IPS DF 4.7 (cell line): ENCODE data around the gene ANKRD7.
"Not testable (repeated sequence)": the region's sequence is repeated elsewhere in the genome, so short reads cannot be mapped to it uniquely, and the experiment has no call there.

Experiments
- DNase-seq: peaks from one replicate; pipeline ENCODE4 v3.0.0-alpha.2; 2013; ENCODE audit warnings: low spot score; ENCODE audit errors: extremely low read depth

The ANKRD7 gene

DNA sequence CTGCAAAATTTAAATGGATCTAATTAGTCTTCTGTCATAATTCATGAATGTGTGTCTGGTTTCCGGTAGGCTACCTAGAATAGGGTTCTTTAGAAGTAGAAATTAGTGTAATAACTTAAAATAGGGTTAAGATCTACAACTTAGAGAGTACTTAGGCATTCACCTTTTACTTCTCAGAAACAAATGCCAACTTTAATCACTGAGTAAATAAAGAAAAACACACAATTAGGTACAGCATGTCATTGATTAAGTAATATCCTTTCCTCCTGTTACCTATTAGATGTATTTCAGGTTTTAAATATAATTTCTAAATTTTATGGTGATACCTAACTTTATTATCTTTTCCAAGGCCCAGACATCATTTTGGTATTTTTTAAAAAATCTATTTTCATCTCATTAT, 9.3 kb downstream of the ANKRD7 start:
- DNase-seq: no peak

GRCh38 chr7:118239014-118239413, 14.5 kb downstream of the ANKRD7 start:
- no peak for DNase-seq

- DNase-seq: not testable (repeated sequence)
These were observed 15.8 kb downstream of the ANKRD7 start for GRCh38 chr7:118240320-118240719.

GRCh38 chr7:118243695-118244094, 19.2 kb downstream of the ANKRD7 start:
- DNase-seq: no peak

GRCh38 chr7:118245267-118246040, 20.9 kb downstream of the ANKRD7 start:
- no peak for DNase-seq

DNA sequence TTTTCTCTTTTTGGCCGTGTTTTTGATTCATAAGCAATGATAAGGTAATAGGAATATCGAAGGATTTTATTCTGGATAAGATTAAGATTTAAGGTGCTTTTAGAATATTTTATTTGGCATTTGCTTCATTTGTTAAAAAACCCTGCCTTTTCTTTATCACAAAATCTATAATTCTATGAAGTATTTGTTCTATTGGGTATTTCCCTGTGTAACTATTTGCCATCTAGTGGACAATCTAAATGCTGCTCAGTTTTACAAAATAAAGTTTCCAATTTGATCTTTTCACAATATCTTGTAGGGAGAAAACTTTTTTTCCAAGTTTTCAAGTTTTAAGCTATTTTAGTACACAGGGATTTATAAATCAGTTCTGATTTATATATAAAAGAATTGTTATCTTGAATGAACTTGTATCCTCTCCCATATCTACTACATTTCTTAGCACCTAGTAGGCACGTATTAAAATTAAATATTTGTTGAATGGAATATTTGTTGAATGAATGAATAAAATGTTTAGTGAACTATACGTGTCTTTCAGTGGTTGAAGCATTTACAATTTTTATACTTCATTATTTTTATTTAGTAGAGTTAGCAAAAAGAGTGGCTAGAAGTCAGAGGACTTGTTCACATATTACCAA, 26.5 kb downstream of the ANKRD7 start:
- no peak for DNase-seq

- no peak for DNase-seq
These were observed 27.6 kb downstream of the ANKRD7 start for GRCh38 chr7:118252087-118252486.

- DNase-seq: no peak
These were observed 34.6 kb downstream of the ANKRD7 start for GRCh38 chr7:118259115-118259514.

- DNase-seq: no peak
These were observed 40.3 kb downstream of the ANKRD7 start for GRCh38 chr7:118264836-118265235.

GRCh38 chr7:118280319-118281012, 56.0 kb downstream of the ANKRD7 start:
- DNase-seq: no peak

GRCh38 chr7:118281196-118281595, 56.7 kb downstream of the ANKRD7 start:
- DNase-seq: no peak

GRCh38 chr7:118285358-118285757, 60.9 kb downstream of the ANKRD7 start:
- no peak for DNase-seq

GRCh38 chr7:118286131-118286530, 61.6 kb downstream of the ANKRD7 start:
- no peak for DNase-seq

- DNase-seq: no peak
These were observed 63.6 kb downstream of the ANKRD7 start for GRCh38 chr7:118288098-118288497.

GRCh38 chr7:118289476-118289875, 65.0 kb downstream of the ANKRD7 start:
- DNase-seq: no peak
